ENCODE data around the gene THRB.

The THRB gene

GRCh38 chr3:24494618-24495325 is at the start of gene THRB:
THRB (minus strand) TSS chr3:24494850.
- DNase-seq (ENCODE audit: low read depth): no peak

DNA sequence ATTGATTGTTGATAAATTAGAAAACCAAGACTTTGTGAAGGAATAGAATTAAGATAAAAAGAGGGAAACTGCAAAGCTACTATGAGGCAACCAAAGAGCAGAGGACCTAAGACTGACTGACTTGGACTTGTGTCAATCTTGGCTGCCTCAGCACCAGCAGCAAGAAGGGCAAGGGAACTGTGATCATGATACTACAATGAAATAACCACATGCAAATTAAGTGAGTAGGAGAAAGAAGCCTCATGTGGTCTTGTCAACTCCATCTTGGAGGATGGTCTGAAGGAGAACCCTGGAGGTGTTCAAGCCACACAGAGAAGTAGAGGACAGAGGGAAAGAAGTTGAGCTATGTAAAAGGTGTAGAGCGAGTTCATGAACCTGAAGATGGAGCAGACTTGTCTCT is 47.3 kb upstream of the THRB start:
- DNase-seq (ENCODE audit: low read depth): no peak

GRCh38 chr3:24540821-24541220 is 46.2 kb upstream of the THRB start:
- no peak for DNase-seq (ENCODE audit: low read depth)

DNA sequence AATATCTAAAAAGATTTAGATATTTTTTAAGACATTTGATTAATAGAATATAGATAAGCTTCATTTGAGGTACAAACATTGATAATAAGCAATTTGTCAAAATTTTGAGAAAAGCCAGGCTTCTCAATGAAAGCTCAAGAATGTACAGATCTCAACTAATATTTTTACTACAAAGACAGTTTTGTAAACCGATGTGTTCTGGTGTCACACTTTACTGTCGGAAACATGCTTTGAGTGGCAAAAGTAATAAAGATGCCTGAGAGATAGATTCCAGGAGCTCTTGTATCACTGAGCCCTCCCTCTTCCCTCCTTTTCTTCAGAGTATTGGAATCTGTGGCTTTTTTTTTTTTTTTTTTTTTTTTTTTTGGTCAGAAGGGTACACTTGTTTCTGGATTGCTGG is 45.0 kb upstream of the THRB start:
- no peak for DNase-seq (ENCODE audit: low read depth)

DNA sequence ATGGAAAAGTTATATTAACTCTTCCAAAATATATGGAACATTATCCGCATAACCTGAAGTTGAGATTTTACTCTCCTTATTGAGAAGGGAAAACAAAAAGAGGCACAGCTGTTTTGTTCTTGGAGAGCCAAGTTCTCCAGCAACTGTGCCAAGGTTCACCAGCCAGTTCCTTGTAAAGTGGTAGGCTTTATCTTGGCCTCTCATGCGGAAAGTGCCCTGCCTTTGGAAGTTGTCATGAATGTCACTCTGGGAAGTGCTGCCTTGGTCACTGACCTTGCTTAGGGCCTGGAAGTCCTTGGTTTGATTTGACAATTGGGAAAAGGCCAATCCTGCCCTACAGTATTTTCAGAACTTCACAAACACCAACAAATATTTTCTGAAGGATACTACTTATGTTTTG is 44.2 kb upstream of the THRB start:
- no peak for DNase-seq (ENCODE audit: low read depth)

GRCh38 chr3:24533561-24534193 is 39.0 kb upstream of the THRB start:
- no peak for DNase-seq (ENCODE audit: low read depth)

DNA sequence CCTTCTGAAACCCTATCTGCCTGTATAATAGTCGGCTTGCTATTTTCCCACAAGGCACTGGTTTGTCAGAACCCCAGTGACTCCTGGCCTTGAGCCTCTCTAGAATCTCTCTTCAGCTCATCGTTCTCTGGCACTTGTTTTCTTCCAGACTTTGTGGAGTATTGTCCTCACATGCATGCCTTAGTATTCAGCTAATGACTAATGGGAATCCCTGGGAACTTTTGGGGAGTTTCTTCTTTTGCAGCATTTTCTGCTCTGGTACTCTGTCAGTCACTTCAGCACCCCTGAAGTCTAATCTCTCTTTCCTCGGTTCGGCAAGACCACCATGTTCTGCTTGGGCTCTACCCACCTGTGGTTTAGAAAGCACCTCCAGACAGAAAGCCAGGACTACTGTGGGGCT is 35.8 kb upstream of the THRB start:
- DNase-seq (ENCODE audit: low read depth): no peak

- DNase-seq (ENCODE audit: low read depth): no peak
These were observed 34.6 kb upstream of the THRB start for GRCh38 chr3:24529210-24529609.

DNA sequence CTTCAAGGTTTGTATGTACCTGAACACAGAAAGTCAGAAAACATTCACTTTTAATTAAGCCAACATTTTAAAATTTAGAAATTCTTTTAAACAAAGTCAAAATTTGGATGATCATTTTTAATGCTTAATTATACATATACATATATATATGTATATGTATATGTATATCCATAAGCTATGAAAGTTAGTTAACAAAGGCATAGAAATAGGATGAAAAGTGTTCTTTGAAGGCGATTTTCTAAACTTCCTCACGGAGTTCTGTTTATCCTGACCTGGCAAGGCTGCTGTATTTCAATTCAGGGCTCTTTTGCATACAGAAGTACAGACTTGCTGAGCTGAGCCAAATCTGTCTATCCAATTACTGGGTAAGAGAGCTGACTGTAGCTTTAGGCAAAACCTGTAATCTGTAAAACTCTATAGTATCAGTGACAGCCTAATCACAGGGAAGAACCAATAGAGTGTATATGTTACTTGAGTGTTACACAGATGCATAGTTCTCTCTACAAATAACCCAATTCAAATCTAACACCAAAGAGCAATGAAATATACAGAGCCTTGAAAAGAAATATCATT is 32.1 kb upstream of the THRB start:
- DNase-seq (ENCODE audit: low read depth): no peak

DNA sequence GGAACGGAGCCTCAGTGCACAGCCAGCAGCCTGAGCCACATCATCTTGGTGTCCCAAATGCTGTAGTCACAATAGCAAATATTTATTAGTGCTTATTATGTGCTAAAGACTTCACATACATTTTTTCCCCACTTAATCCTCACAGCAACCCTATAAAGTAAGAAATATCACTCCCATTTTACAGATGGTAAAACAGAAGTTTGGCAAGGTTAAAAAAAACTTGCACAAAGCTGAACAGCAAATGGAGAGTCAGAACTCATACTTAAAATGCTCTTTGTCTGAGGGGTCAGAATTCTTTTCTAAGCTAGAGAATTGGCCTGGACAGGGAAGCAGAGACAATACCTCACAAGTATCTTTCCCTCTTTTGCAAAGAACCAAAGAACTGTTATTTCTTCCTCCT is 30.9 kb upstream of the THRB start:
- DNase-seq (ENCODE audit: low read depth): no peak

DNA sequence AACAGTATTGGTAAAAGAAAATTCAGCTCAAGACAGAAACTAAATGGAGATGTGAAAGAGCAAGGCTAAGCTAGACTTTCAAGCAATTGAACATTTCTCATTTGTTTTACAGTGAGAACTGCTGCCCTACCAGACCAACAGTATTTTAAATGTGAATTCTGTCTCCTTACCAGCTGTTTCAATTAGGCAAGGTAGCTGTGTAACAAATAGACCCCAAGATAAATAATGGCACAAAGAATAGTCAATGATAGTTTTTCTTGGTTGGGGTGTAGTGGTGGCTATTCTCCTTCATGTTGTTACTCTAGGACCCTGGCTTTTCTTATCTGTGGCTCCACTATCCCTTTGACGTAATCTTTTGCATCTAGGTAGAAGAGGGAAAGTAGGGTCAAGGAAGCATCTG is 30.4 kb upstream of the THRB start:
- DNase-seq (ENCODE audit: low read depth): no peak

DNA sequence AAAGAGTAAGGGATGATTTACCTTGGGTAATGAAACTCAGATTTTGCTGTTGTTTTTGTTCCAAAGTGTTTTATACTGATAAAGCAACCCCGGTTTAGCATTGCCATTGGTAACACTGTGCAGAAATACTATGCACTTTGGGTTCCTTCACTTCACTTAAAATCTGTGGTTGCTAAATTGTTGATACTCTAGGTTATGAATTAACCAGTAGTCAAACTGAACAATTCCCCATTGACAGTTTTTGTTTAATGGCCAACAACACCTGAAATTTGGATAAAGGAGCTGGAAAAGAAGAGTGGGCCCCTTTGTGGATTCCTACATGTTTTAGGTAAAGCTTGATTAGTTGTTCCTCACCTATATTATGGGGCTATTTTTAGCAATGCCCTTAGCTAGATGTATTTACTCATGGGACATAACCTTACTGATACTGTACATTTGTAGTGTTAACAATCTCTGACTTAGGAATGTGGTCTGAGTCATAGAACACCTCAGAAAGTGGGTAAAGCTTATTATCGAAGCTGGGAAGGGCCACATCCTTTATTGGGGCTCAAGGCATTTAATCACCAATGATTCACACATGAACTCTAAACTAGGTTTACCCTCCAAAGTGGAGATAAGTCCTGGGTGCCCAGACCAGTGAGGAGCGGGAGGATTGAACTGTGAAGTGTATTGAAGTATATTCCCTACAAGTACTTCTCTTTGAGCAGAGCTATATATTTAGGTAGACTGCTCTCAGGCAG is 29.5 kb upstream of the THRB start:
- no peak for DNase-seq (ENCODE audit: low read depth)

- no peak for DNase-seq (ENCODE audit: low read depth)
These were observed 28.6 kb upstream of the THRB start for GRCh38 chr3:24523215-24523614.

- DNase-seq (ENCODE audit: low read depth): no peak
These were observed 27.5 kb upstream of the THRB start for GRCh38 chr3:24522146-24522579.

- DNase-seq (ENCODE audit: low read depth): no peak
These were observed 26.9 kb upstream of the THRB start for GRCh38 chr3:24521420-24522145.

- no peak for DNase-seq (ENCODE audit: low read depth)
These were observed 26.3 kb upstream of the THRB start for GRCh38 chr3:24520976-24521419.

- no peak for DNase-seq (ENCODE audit: low read depth)
These were observed 25.4 kb upstream of the THRB start for GRCh38 chr3:24520101-24520495.

DNA sequence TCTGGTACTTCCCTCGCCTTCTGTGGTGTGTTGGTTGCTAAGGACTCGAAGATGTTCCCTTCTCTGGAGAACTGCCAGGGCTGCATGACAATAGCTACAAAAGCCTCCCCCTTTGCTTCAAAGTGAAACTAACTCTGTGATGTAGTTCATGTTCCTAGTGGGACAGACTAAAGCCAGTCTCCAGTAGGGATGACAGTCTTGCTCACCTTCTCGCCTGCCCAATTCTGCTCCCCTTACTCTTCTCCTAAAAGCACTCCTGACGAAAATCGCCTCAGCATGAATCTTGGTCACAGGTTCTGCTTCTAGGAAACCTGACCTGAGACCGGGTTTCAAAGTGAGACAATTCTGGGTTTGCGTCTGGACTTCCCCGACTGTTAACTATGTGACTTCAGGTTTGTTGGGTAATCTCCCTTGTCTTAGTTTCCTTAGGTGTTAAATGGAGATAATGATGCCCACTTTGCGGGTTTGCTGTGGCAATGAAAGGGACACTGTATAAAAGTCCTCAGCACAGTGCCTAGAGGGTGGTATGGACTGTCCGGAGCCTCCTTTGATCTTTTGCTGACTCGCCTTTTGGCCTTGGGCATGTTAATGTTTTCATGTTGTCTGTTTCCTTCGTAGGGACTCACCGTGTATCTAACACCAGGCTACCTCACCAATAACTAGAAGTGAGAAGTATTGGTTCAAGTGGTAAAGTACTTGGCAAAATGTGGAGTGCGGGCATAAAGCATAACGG is 24.9 kb upstream of the THRB start:
- DNase-seq (ENCODE audit: low read depth): no peak

DNA sequence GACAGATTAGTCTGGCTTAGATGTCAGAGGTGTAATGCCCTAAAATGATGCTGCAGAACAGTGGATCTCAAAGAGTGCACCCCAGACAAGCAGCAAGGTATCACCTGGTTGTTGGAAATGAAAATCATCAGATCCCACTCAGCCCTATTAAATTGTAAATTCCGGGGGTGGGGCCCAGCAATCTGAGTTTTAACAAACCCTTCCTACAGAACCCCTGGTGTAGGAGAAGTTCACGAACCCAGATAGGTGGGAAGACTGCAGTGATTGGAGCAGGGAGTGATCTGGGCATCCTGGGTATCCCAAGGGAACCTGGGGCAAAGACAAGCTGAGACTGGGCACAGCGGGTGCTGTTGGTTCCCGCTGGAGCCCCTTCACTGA is 24.3 kb upstream of the THRB start:
- DNase-seq (ENCODE audit: low read depth): no peak

GRCh38 chr3:24514119-24514518 is 19.5 kb upstream of the THRB start:
- no peak for DNase-seq (ENCODE audit: low read depth)

- no peak for DNase-seq (ENCODE audit: low read depth)
These were observed 18.8 kb upstream of the THRB start for GRCh38 chr3:24513463-24513862.

All from activated T-cell treated with anti-CD3 and anti-CD28 coated beads for 48 hours (primary cell).